HCT116 (cell line): ENCODE results near the gene AAR2. TPM values are rescaled to one million over a fixed set of nuclear protein-coding genes. Genes with fewer than 3 reads are reported as not detected.

Experiments used
- ATAC-seq: fragments of 200-7000 bp; cut with Tn5 transposase; 2 replicates; pipeline ENCODE4 v1.9.1; 2020; ENCODE audit warnings: mild to moderate bottlenecking, moderate library complexity
- BruUV-seq: library from RNA; stranded (reverse); fragments of 400-500 nt; replicated peaks from 2 replicates; lab custom pipeline; 2021; lab: Mats Ljungman, UMichigan
- CTCF ChIA-PET: fragments of 300-600 bp; sonication (Branson Sonifier 250); formaldehyde crosslinking; loops from one replicate; lab custom pipeline; 2021; ENCODE audit warnings: antibody characterized with exemption; lab: Charles Lee
- POLR2A ChIA-PET: fragments of 300-600, 350-600 bp; sonication (Branson Sonifier 250); formaldehyde crosslinking; loops from one replicate; lab custom pipeline; 2021; ENCODE audit warnings: antibody characterized with exemption; lab: Charles Lee
- RAD21 ChIA-PET, 2 experiments: fragments of 300-600 bp; sonication (Branson Sonifier 250); formaldehyde crosslinking; loops; one replicate each; lab custom pipeline; 2023; ENCODE audit warnings: low total read pairs in 2 of 2; ENCODE audit not compliant: uncharacterized antibody in 2 of 2, unreplicated experiment in 2 of 2, low non-redundant PET in 1 of 2; lab: Charles Lee
- DNase-seq: peaks from one replicate; pipeline ENCODE4 v3.0.0-alpha.2; 2010; ENCODE audit warnings: low read depth, low spot score
- H2AFZ ChIP-seq: fragments of 200-600 bp; shearing (Covaris generic), sonication (generic); 2 replicates; pipeline ENCODE4 v1.6.1; 2017; ENCODE audit warnings: low read depth, mixed run types, mixed read lengths, antibody characterized with exemption, low read length; ENCODE audit not compliant: poor library complexity, severe bottlenecking
- H3K27ac ChIP-seq: 2 replicates; pipeline ENCODE4 v1.5.1; 2012; ENCODE audit warnings: low read depth, low read length
- H3K27me3 ChIP-seq: fragments of 200-600 bp; sonication (generic); 2 replicates; pipeline ENCODE4 v1.6.1; 2016; ENCODE audit warnings: mixed run types, low read length, mixed read lengths; ENCODE audit not compliant: insufficient read depth
- H3K36me3 ChIP-seq, 2 experiments: fragments of 200-500 bp in 1 of 2; fragments of 200-600 bp in 1 of 2; sonication (Bioruptor generic) in 1 of 2; sonication (generic) in 1 of 2; 2 replicates each; pipeline versions ENCODE4 v1.5.1 to v1.6.1; 2014 to 2016; ENCODE audit warnings: low read length in 2 of 2, inconsistent platforms in 1 of 2, mixed read lengths in 1 of 2, mixed run types in 1 of 2; ENCODE audit not compliant: insufficient read depth in 2 of 2, control insufficient read depth in 1 of 2
- H3K4me1 ChIP-seq, 2 experiments: fragments of 200-600 bp in 1 of 2; sonication (generic) in 1 of 2; 2 replicates each; pipeline versions ENCODE4 v1.5.1 to v1.6.1; 2012 to 2017; ENCODE audit warnings: low read length in 2 of 2, inconsistent platforms in 1 of 2, mild to moderate bottlenecking in 1 of 2, mixed read lengths in 1 of 2, mixed run types in 1 of 2, moderate library complexity in 1 of 2; ENCODE audit not compliant: insufficient read depth in 2 of 2, control insufficient read depth in 1 of 2
- H3K4me2 ChIP-seq: fragments of 200-600 bp; sonication (generic); 2 replicates; pipeline ENCODE4 v1.6.1; 2017; ENCODE audit warnings: mixed run types, low read length, mixed read lengths
- H3K4me3 ChIP-seq, 2 experiments: fragments of 200-600 bp in 1 of 2; sonication (generic) in 1 of 2; replicated peaks in 1 of 2; 2 replicates each; pipeline ENCODE4 v1.5.1; 2011 to 2016; ENCODE audit warnings: low read length in 2 of 2, control low read depth in 1 of 2, low read depth in 1 of 2, mild to moderate bottlenecking in 1 of 2, mixed read lengths in 1 of 2, mixed run types in 1 of 2
- H3K79me2 ChIP-seq: fragments of 200-600 bp; sonication (generic); 2 replicates; pipeline ENCODE4 v1.6.1; 2017; ENCODE audit warnings: mild to moderate bottlenecking, mixed run types, low read length, moderate library complexity, mixed read lengths; ENCODE audit not compliant: insufficient read depth
- H3K9ac ChIP-seq: fragments of 200-600 bp; sonication (generic); 2 replicates; pipeline ENCODE4 v1.6.1; 2016; ENCODE audit warnings: low read length, mixed read lengths
- H3K9me2 ChIP-seq: fragments of 200-600 bp; sonication (generic), shearing (Covaris generic); 2 replicates; pipeline ENCODE4 v1.6.1; 2017; ENCODE audit warnings: mixed run types, mild to moderate bottlenecking, moderate library complexity; ENCODE audit not compliant: insufficient read depth
- H3K9me3 ChIP-seq, 2 experiments: fragments of 200-500 bp in 1 of 2; fragments of 200-600 bp in 1 of 2; sonication (Bioruptor generic) in 1 of 2; sonication (generic) in 1 of 2; 2 replicates each; pipeline ENCODE4 v1.6.1; 2014 to 2017; ENCODE audit warnings: low read length in 2 of 2, mixed read lengths in 2 of 2, inconsistent platforms in 1 of 2, low read depth in 1 of 2, mild to moderate bottlenecking in 1 of 2, mixed run types in 1 of 2, moderate library complexity in 1 of 2; ENCODE audit not compliant: control insufficient read depth in 1 of 2, insufficient read depth in 1 of 2
- H4K20me1 ChIP-seq: fragments of 200-600 bp; sonication (generic), shearing (Covaris generic); 2 replicates; pipeline ENCODE4 v1.6.1; 2017; ENCODE audit warnings: mixed run types, mild to moderate bottlenecking, moderate library complexity; ENCODE audit not compliant: insufficient read depth
- ATF3 ChIP-seq: IDR thresholded peaks from 2 replicates; pipeline ENCODE4 v1.6.1; 2012
- CBX3 ChIP-seq: IDR thresholded peaks from 2 replicates; pipeline ENCODE4 v1.6.1; 2012; ENCODE audit warnings: low read depth
- CEBPB ChIP-seq: IDR thresholded peaks from 2 replicates; pipeline ENCODE4 v1.6.1; 2012; ENCODE audit warnings: low read depth
- EGR1 ChIP-seq: IDR thresholded peaks from 2 replicates; pipeline ENCODE4 v1.6.1; 2012; ENCODE audit warnings: low read depth
- ELF1 ChIP-seq: IDR thresholded peaks from 2 replicates; pipeline ENCODE4 v1.6.1; 2012; ENCODE audit warnings: low read depth, borderline replicate concordance
- EZH2 ChIP-seq: fragments of 200-600 bp; sonication (generic); IDR thresholded peaks from 2 replicates; pipeline ENCODE4 v1.6.1; 2017; ENCODE audit warnings: antibody characterized with exemption, mixed run types
- EZH2phosphoT487 ChIP-seq: fragments of 200-600 bp; IDR thresholded peaks from 2 replicates; pipeline ENCODE4 v1.6.1; 2018; ENCODE audit warnings: antibody characterized with exemption, borderline replicate concordance
- FOSL1 ChIP-seq: IDR thresholded peaks from 2 replicates; pipeline ENCODE4 v1.6.1; 2012; ENCODE audit warnings: low read depth
- MAX ChIP-seq: IDR thresholded peaks from 2 replicates; pipeline ENCODE4 v1.6.1; 2012
- POLR2AphosphoS5 ChIP-seq: IDR thresholded peaks from 2 replicates; pipeline ENCODE4 v1.6.1; 2011; ENCODE audit warnings: mild to moderate bottlenecking, low read depth, low read length, moderate library complexity
- SP1 ChIP-seq: IDR thresholded peaks from 2 replicates; pipeline ENCODE4 v1.6.1; 2012; ENCODE audit warnings: low read depth
- SRF ChIP-seq: IDR thresholded peaks from 2 replicates; pipeline ENCODE4 v1.6.1; 2012; ENCODE audit warnings: low read depth
- TCF7L2 ChIP-seq: IDR thresholded peaks from 2 replicates; pipeline ENCODE4 v1.7.0; 2011; ENCODE audit warnings: borderline replicate concordance, inconsistent platforms; ENCODE audit not compliant: insufficient read depth, insufficient read length; ENCODE audit errors: extremely low read depth
- YY1 ChIP-seq: IDR thresholded peaks from 2 replicates; pipeline ENCODE4 v1.6.1; 2011; ENCODE audit warnings: low read length, low read depth, moderate library complexity, mild to moderate bottlenecking; ENCODE audit not compliant: insufficient replicate concordance; ENCODE audit errors: extremely low read depth
- ZBTB33 ChIP-seq: IDR thresholded peaks from 2 replicates; pipeline ENCODE4 v1.6.1; 2011; ENCODE audit warnings: mild to moderate bottlenecking, low read length, moderate library complexity; ENCODE audit not compliant: insufficient replicate concordance; ENCODE audit errors: extremely low read depth
- ZFX ChIP-seq: fragments of 450-650 bp; IDR thresholded peaks from 2 replicates; pipeline ENCODE4 v1.6.1; 2017
- ZNF274 ChIP-seq: fragments of 200-500 bp; sonication (Bioruptor generic); IDR thresholded peaks from 2 replicates; pipeline ENCODE4 v1.6.1; 2014; ENCODE audit warnings: mild to moderate bottlenecking, low read depth, low read length, inconsistent platforms
- intact Hi-C: fragments of 100-400 bp; cut with micrococcal nuclease; formaldehyde crosslinking; loops from 2 replicates; pipeline ENCODE4 v1.10.0; 2022
- total RNA-seq: library from RNA; stranded (reverse); gene quantifications from one replicate; pipeline ENCODE4 v1.2.1, GENCODE V29; 2021; ENCODE audit not compliant: unreplicated experiment

The AAR2 gene
- total RNA-seq, 1 experiment from 2014 or later: 23.3 TPM

- Histone ChIP-seq H3K9ac (no peak overlapping the region), H2AFZ (no peak overlapping the region), H3K27ac (no peak overlapping the region), H3K79me2 (no peaks in the 10 kb centered on the region), H3K27me3 (no peaks in the 10 kb centered on the region), H3K4me3 (no peak overlapping the region), H3K4me1 (no peaks in the 10 kb centered on the region), H3K36me3 (no peaks in the 10 kb centered on the region), H4K20me1 (no peaks in the 10 kb centered on the region), H3K9me3 (no peaks in the 10 kb centered on the region), H3K4me2 (no peak overlapping the region), H3K9me2 (no peaks in the 10 kb centered on the region)
- RAD21 ChIA-PET: no interaction called here
- TF ChIP-seq ZBTB33 (no peak), CBX3 (no peak), ZFX (no peak), YY1 (no peak), POLR2AphosphoS5 (no peak), SP1 (no peak), FOSL1 (no peak), ATF3 (no peak), CEBPB (no peak), EGR1 (no peak), MAX (no peak), TCF7L2 (no peak), EZH2phosphoT487 (no peak), SRF (no peak), EZH2 (no peak), ZNF274 (no peak), ELF1 (no peak)
- no TSS peak for BruUV-seq
- POLR2A ChIA-PET: no interaction called here
- CTCF ChIA-PET: interaction anchor here (1.6 kb wide), 1 partner anchor 130 kb away, joined by 5 read pairs; no protein-coding TSS in a partner anchor
- no peak for DNase-seq
- no peak for ATAC-seq
- intact Hi-C loops: no loop called here
Measured at GRCh38 chr20:36269507-36269906, 33.2 kb downstream of the AAR2 start.
